ENCODE data around the gene PRRT1B. TPM values are rescaled to one million over a fixed set of nuclear protein-coding genes. Genes with fewer than 3 reads are reported as not detected.
A peak's percentile ranks its signal among the peaks of the same experiment; 100 is the strongest.

The PRRT1B gene
- total RNA-seq, 5 donors from 2014 or later (not counting 1 experiment from before 2014, with no cell fraction given): not detected

GRCh38 chr9:131603199-131603598, 57.9 kb downstream of the PRRT1B start:
- H3K27ac Mint-ChIP-seq: peak overlapping the region in 1 of 2 donors; percentile 55
- WGBS (ENCODE audit: insufficient coverage): 96% methylated on average over 8 of the region's 9 CpGs
- Histone ChIP-seq H3K27me3 (replicated peaks in 1 of 2; ENCODE audit: control insufficient read depth in 2 of 2, extremely low read depth in 1 of 2, insufficient read depth in 2 of 2, low read length in 1 of 2) (no peaks in the 10 kb centered on the region), H3K9me3 (no peaks in the 10 kb centered on the region), H3K27ac (ENCODE audit: low read length) (no peak overlapping the region), H3K4me1 (ENCODE audit: control insufficient read depth in 1 of 2, extremely low read depth in 1 of 2, insufficient read depth in 2 of 2, low read length in 2 of 2) (peaks cover 0 to 5% of the 10 kb centered on the region in 2 experiments), H3K4me3 (ENCODE audit: control insufficient read depth in 1 of 2, extremely low read depth in 1 of 2, low read length in 1 of 2) (no peak overlapping the region), H3K36me3 (ENCODE audit: control insufficient read depth in 2 of 2, extremely low read depth in 1 of 2, insufficient read depth in 1 of 2, low read length in 1 of 2) (peaks cover 30 to 90% of the 10 kb centered on the region in 2 donors)
- no peaks in the 10 kb centered on the region for H3K27me3 Mint-ChIP-seq
- no peaks in the 10 kb centered on the region for H3K4me1 Mint-ChIP-seq
- no peak for ATAC-seq (replicated peaks in 1 of 4)
- no peak for DNase-seq
- no peaks in the 10 kb centered on the region for H3K9me3 Mint-ChIP-seq
- ChIA-PET CTCF (interaction anchor here in 1 of 2 donors (0.6 kb wide), 1 partner anchor 139 kb away, joined by 3 read pairs; no protein-coding TSS in a partner anchor), POLR2A (no interaction called here)
- H3K36me3 Mint-ChIP-seq: peaks cover 63% of the 10 kb centered on the region
- H3K4me3 Mint-ChIP-seq: no peak overlapping the region

DNA sequence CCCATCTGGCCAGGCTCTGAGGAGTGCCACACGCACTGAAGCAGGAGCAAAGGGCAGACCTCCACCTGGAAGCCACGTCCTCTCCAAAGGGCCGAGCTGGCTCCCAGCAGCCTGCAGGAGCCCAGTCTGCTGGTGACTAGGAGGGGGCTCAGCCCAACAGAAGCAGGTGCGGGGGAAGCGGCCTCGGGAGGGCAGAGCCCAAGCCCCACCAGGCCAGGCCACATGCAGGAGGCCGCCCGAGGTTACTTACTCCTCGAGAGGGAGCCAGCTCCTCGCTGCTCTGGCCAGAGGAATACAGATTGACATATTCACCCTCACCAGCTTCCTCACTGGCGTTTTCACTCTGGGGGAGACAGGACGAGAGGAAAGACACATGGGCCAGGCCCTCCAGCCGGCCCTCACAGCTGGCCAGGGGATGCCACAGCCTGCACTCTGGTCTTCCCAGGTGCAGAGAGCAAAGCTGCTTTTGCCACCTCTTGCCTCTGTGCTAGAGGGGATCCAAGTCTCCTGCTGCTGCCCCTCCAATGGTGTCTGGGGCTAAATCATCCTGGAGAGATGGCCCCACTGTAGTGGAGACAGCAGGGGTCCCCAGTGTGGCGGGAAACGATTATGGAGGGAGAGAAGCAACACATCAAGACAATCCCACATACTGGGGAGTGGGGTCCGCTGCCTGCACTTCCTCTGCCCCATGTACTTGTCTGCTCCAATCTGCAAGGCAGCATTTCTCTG, 58.6 kb downstream of the PRRT1B start:
- Histone ChIP-seq H3K27me3 (replicated peaks in 1 of 2; ENCODE audit: control insufficient read depth in 2 of 2, extremely low read depth in 1 of 2, insufficient read depth in 2 of 2, low read length in 1 of 2) (no peaks in the 10 kb centered on the region), H3K36me3 (ENCODE audit: control insufficient read depth in 2 of 2, extremely low read depth in 1 of 2, insufficient read depth in 1 of 2, low read length in 1 of 2) (peaks cover 30 to 93% of the 10 kb centered on the region in 2 donors), H3K27ac (ENCODE audit: low read length) (no peak overlapping the region), H3K9me3 (no peaks in the 10 kb centered on the region), H3K4me1 (ENCODE audit: control insufficient read depth in 1 of 2, extremely low read depth in 1 of 2, insufficient read depth in 2 of 2, low read length in 2 of 2) (peaks cover 0 to 5% of the 10 kb centered on the region in 2 experiments), H3K4me3 (ENCODE audit: control insufficient read depth in 1 of 2, extremely low read depth in 1 of 2, low read length in 1 of 2) (no peak overlapping the region)
- H3K27ac Mint-ChIP-seq: no peak overlapping the region
- H3K4me3 Mint-ChIP-seq: no peak overlapping the region
- WGBS (ENCODE audit: insufficient coverage): 94% methylated on average over 9 of the region's 16 CpGs
- no peaks in the 10 kb centered on the region for H3K9me3 Mint-ChIP-seq
- no peaks in the 10 kb centered on the region for H3K4me1 Mint-ChIP-seq
- POLR2A ChIA-PET: no interaction called here
- CTCF ChIA-PET: no interaction called here
- DNase-seq: no peak
- H3K27me3 Mint-ChIP-seq: no peaks in the 10 kb centered on the region
- peaks cover 64% of the 10 kb centered on the region for H3K36me3 Mint-ChIP-seq
- ATAC-seq (replicated peaks in 1 of 4): no peak

DNA sequence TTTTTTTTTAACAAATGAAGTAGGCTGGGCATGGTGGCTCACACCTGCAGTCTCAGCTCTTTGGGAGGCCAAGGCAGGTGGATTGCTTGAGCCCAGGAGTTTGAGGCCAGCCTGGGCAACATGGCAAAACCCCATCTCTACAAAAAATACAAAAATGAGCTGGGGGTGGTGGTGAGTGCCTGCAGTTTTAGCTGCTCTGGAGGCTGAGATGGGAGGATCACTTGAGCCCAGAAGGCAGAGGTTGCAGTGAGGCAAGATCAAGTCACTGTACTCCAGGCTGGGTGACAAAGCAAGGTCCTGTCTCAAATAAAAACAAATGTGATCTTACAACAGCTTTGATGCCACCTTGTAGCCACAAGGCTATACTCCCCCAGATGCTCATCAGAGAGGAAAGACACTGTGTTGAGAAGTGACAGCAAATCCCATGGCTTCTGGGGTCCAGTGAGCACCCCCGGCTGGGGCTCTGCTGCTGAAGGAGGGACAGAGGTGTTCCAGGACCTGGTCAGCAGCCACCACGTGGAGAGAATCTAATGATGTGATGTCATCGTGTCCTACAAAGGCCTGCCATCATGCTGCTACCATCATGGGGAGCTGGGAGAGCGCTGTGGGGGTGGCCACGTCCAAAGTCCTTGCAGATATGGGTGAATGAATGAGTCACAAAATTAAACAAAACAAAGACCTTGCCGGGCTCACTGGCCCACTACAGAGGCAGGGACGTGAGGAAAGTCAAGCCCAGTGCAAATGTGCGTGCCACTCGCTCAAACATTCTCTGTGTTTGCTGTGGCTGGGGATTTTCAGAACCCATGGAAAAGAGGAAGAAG, 60.7 kb downstream of the PRRT1B start:
- DNase-seq: no peak
- Mint-ChIP-seq H3K4me1 (no peaks in the 10 kb centered on the region), H3K4me3 (no peak overlapping the region), H3K9me3 (no peaks in the 10 kb centered on the region), H3K27ac (peak overlapping the region in 1 of 2 donors; percentile 52), H3K27me3 (no peaks in the 10 kb centered on the region), H3K36me3 (peaks cover 59% of the 10 kb centered on the region)
- no peaks in the 10 kb centered on the region for H3K9me3 ChIP-seq
- H3K27me3 ChIP-seq (replicated peaks in 1 of 2; ENCODE audit: control insufficient read depth in 2 of 2, extremely low read depth in 1 of 2, insufficient read depth in 2 of 2, low read length in 1 of 2): no peaks in the 10 kb centered on the region
- H3K36me3 ChIP-seq (ENCODE audit: control insufficient read depth in 2 of 2, extremely low read depth in 1 of 2, insufficient read depth in 1 of 2, low read length in 1 of 2): peaks cover 33 to 90% of the 10 kb centered on the region in 2 donors
- ChIA-PET CTCF (interaction anchor here in 1 of 2 donors (0.6 to 0.7 kb wide), 2 partner anchors 761 to 1481 kb away, joined by 3 to 5 read pairs; no protein-coding TSS in a partner anchor), POLR2A (no interaction called here)
- ATAC-seq (replicated peaks in 1 of 4): no peak
- 87% methylated on average over 4 of the region's 9 CpGs for WGBS (ENCODE audit: insufficient coverage)
- H3K27ac ChIP-seq (ENCODE audit: low read length): no peak overlapping the region
- H3K4me3 ChIP-seq (ENCODE audit: control insufficient read depth in 1 of 2, extremely low read depth in 1 of 2, low read length in 1 of 2): no peak overlapping the region
- peaks cover 0 to 5% of the 10 kb centered on the region in 2 experiments for H3K4me1 ChIP-seq (ENCODE audit: control insufficient read depth in 1 of 2, extremely low read depth in 1 of 2, insufficient read depth in 2 of 2, low read length in 2 of 2)

GRCh38 chr9:131606896-131607567, 61.7 kb downstream of the PRRT1B start:
- Mint-ChIP-seq H3K4me1 (peaks cover 0 to 3% (median 0%) of the 10 kb centered on the region in 3 donors), H3K27ac (peak overlapping the region in 1 of 2 donors; percentile 12), H3K4me3 (no peak overlapping the region), H3K27me3 (no peaks in the 10 kb centered on the region), H3K36me3 (peaks cover 55% of the 10 kb centered on the region), H3K9me3 (no peaks in the 10 kb centered on the region)
- H3K27ac ChIP-seq (ENCODE audit: low read length): no peak overlapping the region
- H3K36me3 ChIP-seq (ENCODE audit: control insufficient read depth in 2 of 2, extremely low read depth in 1 of 2, insufficient read depth in 1 of 2, low read length in 1 of 2): peaks cover 29 to 81% of the 10 kb centered on the region in 2 donors
- DNase-seq (no peak), ATAC-seq (replicated peaks in 1 of 4) (no peak)
- no peak overlapping the region for H3K4me3 ChIP-seq (ENCODE audit: control insufficient read depth in 1 of 2, extremely low read depth in 1 of 2, low read length in 1 of 2)
- POLR2A ChIA-PET: interaction anchor here in 1 of 2 donors (0.5 kb wide), 1 partner anchor 91 kb away, joined by 3 read pairs; no protein-coding TSS in a partner anchor
- 93% methylated on average over 11 of the region's 13 CpGs for WGBS (ENCODE audit: insufficient coverage)
- CTCF ChIA-PET: no interaction called here
- H3K27me3 ChIP-seq (replicated peaks in 1 of 2; ENCODE audit: control insufficient read depth in 2 of 2, extremely low read depth in 1 of 2, insufficient read depth in 2 of 2, low read length in 1 of 2): no peaks in the 10 kb centered on the region
- peaks cover 0 to 5% of the 10 kb centered on the region in 2 experiments for H3K4me1 ChIP-seq (ENCODE audit: control insufficient read depth in 1 of 2, extremely low read depth in 1 of 2, insufficient read depth in 2 of 2, low read length in 2 of 2)
- H3K9me3 ChIP-seq: no peaks in the 10 kb centered on the region

DNA sequence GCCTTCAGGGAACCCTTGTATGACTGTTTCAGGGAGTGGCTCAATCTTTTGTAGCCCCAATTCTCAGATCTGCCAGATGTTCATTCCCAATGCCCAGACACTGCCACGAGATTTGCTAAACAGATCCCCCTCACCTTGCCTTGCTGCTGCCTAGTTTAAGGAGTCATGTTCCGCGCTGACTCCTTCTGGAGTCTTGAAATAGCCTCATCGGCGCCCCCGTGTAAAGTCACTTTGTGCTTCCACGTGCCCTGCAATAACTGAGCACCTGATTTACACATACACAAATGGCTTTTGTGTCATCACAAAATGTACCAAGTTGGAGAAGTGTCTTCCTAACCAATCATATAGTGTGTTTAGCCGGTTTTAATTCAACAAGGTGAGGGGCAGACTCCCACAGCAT, 62.3 kb downstream of the PRRT1B start:
- no peaks in the 10 kb centered on the region for H3K27me3 ChIP-seq (replicated peaks in 1 of 2; ENCODE audit: control insufficient read depth in 2 of 2, extremely low read depth in 1 of 2, insufficient read depth in 2 of 2, low read length in 1 of 2)
- Mint-ChIP-seq H3K27ac (no peak overlapping the region), H3K4me1 (peaks cover 0 to 3% (median 0%) of the 10 kb centered on the region in 3 donors), H3K36me3 (peaks cover 54% of the 10 kb centered on the region), H3K4me3 (no peak overlapping the region), H3K9me3 (no peaks in the 10 kb centered on the region), H3K27me3 (no peaks in the 10 kb centered on the region)
- ChIA-PET POLR2A (interaction anchor here in 1 of 2 donors (0.5 kb wide), 1 partner anchor 90 kb away, joined by 3 read pairs; no protein-coding TSS in a partner anchor), CTCF (no interaction called here)
- H3K9me3 ChIP-seq: no peaks in the 10 kb centered on the region
- H3K4me1 ChIP-seq (ENCODE audit: control insufficient read depth in 1 of 2, extremely low read depth in 1 of 2, insufficient read depth in 2 of 2, low read length in 2 of 2): peaks cover 0 to 5% of the 10 kb centered on the region in 2 experiments
- DNase-seq (no peak), ATAC-seq (replicated peaks in 1 of 4) (no peak)
- H3K36me3 ChIP-seq (ENCODE audit: control insufficient read depth in 2 of 2, extremely low read depth in 1 of 2, insufficient read depth in 1 of 2, low read length in 1 of 2): peaks cover 28 to 81% of the 10 kb centered on the region in 2 donors
- WGBS (ENCODE audit: insufficient coverage): 89% methylated on average over 7 of the region's 8 CpGs
- H3K27ac ChIP-seq (ENCODE audit: low read length): no peak overlapping the region
- no peak overlapping the region for H3K4me3 ChIP-seq (ENCODE audit: control insufficient read depth in 1 of 2, extremely low read depth in 1 of 2, low read length in 1 of 2)

DNA sequence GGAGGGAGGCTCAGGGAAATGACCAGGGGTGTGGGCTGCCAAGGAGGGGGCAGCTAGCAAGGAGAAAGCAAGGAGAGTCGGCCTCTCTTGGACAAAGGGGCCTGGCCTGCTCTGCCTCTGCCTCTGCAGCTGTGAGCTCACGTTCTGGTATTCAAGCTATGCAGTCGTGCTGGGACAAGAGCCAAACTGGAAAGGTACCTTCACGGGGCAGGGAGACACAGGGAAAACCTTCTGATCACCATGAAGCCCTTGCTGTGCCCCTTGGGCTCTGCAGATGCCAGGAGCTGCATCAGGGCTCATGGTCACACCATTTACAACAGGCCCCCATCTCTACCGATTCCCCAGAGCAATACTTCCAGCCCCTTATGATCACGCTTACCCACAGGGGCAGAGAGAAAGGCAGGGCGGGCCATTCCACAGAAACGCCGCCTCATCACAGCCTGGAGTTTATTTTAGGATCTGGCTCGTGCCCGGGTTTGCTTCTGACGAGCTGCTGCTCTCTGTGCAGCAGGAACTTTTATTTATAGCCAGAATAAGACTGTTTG, 63.2 kb downstream of the PRRT1B start:
- ChIA-PET CTCF (no interaction called here), POLR2A (no interaction called here)
- H3K36me3 ChIP-seq (ENCODE audit: control insufficient read depth in 2 of 2, extremely low read depth in 1 of 2, insufficient read depth in 1 of 2, low read length in 1 of 2): peaks cover 19 to 81% of the 10 kb centered on the region in 2 donors
- DNase-seq (no peak), ATAC-seq (replicated peaks in 1 of 4) (no peak)
- no peaks in the 10 kb centered on the region for H3K4me1 ChIP-seq (ENCODE audit: control insufficient read depth in 1 of 2, extremely low read depth in 1 of 2, insufficient read depth in 2 of 2, low read length in 2 of 2)
- Mint-ChIP-seq H3K27ac (no peak overlapping the region), H3K36me3 (peaks cover 55% of the 10 kb centered on the region), H3K4me1 (peaks cover 0 to 3% (median 0%) of the 10 kb centered on the region in 3 donors), H3K27me3 (no peaks in the 10 kb centered on the region), H3K9me3 (no peaks in the 10 kb centered on the region), H3K4me3 (no peak overlapping the region)
- H3K4me3 ChIP-seq (ENCODE audit: control insufficient read depth in 1 of 2, extremely low read depth in 1 of 2, low read length in 1 of 2): no peak overlapping the region
- 96% methylated on average over 5 of the region's 12 CpGs for WGBS (ENCODE audit: insufficient coverage)
- H3K9me3 ChIP-seq: no peaks in the 10 kb centered on the region
- no peak overlapping the region for H3K27ac ChIP-seq (ENCODE audit: low read length)
- no peaks in the 10 kb centered on the region for H3K27me3 ChIP-seq (replicated peaks in 1 of 2; ENCODE audit: control insufficient read depth in 2 of 2, extremely low read depth in 1 of 2, insufficient read depth in 2 of 2, low read length in 1 of 2)
